Breast epithelium (tissue), 3 donors: ENCODE data around the gene CLDN15.

Experiments used
- POLR2A ChIP-seq: fragments of 450-650 bp; IDR thresholded peaks from one replicate; pipeline ENCODE4 v1.6.1; 2016; ENCODE audit warnings: antibody characterized with exemption, mild to moderate bottlenecking, moderate library complexity
- POLR2AphosphoS5 ChIP-seq, 3 donors: sonication (generic); formaldehyde crosslinking; IDR thresholded peaks; one replicate each; pipeline ENCODE4 v1.6.1; 2017; ENCODE audit warnings: antibody characterized with exemption in 3 of 3
- TF ChIP-seq, protein P1 (sequence below), 3 donors: fragments of 450-650 bp; IDR thresholded peaks; one replicate each; pipeline ENCODE4 v1.5.1; 2016 to 2017; ENCODE audit warnings: antibody characterized with exemption in 3 of 3, mild to moderate bottlenecking in 3 of 3, moderate library complexity in 3 of 3

DNA sequence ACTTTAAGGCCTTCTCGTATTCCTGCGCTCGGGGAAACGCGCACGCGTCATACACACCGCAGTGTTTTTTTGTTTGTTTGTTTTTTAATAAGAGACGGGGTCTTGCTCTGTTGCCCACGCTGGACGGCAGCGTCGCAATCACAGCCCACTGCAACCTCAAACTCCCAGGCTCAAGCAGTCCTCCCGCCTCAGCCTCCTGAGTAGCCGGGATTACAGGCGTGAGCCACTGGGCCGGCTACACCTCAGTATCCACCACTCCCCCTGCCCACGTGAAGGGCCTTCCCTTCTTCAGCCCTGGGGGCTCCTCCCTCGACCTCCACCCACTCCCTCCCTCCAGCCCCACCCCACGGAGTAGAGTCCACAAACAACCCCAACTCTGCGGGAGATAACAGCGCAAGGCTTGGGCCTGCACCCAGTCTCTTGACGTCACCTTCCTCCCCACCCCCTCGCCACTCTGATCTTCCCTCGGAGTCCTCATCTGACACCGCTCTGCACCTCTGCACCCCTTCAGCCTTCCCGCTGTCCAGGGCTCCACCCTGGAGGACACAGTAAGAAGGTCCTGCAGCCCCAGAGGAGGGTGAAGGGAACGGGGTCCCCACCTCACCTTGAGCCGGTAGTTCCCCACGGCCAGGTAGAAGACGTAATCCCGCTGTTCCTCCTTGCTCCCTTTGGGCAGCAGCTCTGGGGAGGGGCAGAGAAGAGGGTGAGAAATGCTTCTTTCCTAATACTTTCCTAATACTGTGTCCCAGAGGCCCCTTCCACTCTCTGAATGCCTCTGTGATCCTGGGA, 2.8 kb upstream of the CLDN15 start:
- TF ChIP-seq, protein P1, sequence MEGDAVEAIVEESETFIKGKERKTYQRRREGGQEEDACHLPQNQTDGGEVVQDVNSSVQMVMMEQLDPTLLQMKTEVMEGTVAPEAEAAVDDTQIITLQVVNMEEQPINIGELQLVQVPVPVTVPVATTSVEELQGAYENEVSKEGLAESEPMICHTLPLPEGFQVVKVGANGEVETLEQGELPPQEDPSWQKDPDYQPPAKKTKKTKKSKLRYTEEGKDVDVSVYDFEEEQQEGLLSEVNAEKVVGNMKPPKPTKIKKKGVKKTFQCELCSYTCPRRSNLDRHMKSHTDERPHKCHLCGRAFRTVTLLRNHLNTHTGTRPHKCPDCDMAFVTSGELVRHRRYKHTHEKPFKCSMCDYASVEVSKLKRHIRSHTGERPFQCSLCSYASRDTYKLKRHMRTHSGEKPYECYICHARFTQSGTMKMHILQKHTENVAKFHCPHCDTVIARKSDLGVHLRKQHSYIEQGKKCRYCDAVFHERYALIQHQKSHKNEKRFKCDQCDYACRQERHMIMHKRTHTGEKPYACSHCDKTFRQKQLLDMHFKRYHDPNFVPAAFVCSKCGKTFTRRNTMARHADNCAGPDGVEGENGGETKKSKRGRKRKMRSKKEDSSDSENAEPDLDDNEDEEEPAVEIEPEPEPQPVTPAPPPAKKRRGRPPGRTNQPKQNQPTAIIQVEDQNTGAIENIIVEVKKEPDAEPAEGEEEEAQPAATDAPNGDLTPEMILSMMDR (IDR thresholded peaks at IDR 0.05): no peak
- TF ChIP-seq POLR2AphosphoS5 (IDR thresholded peaks at IDR 0.05): no peak
- TF ChIP-seq POLR2A: no peak
